ENCODE measurements around the gene PRKAG2. TPM values are rescaled to one million over a fixed set of nuclear protein-coding genes. Genes with fewer than 3 reads are reported as not detected.

PRKAG2 gene
- total and polyA plus RNA-seq, 2 of the 13 experiments (the other 11 are each of a cell fraction or from before 2014, with no cell fraction given), result 0.90 to 1.3 TPM

- no peaks in the 10 kb centered on the region for H3K9me3 ChIP-seq (ENCODE audit: low read length)
- DNase-seq (ENCODE audit: low spot score) (no peak), ATAC-seq (no peak), FAIRE-seq (no peak)
- no peaks in the 10 kb centered on the region; a peak in 1 of 5 replicates for H3K27me3 ChIP-seq (ENCODE audit: control insufficient read depth in 1 of 2, insufficient read depth in 2 of 2, low read length in 2 of 2)
- TF ChIP-seq ZNF674 (CRISPR knock-in tag; IDR thresholded peaks at IDR 0.05; ENCODE audit: low read depth), result no peak
- no peak for TF ChIP-seq ZNF709 (CRISPR knock-in tag; IDR thresholded peaks at IDR 0.05)
- TF ChIP-seq SRF (IDR thresholded peaks at IDR 0.05; ENCODE audit: low read depth, low read length), result no peak
- no peak for TF ChIP-seq JUNB (CRISPR knock-in tag; IDR thresholded peaks at IDR 0.05; ENCODE audit: borderline replicate concordance)
- TF ChIP-seq RXRB (CRISPR knock-in tag; IDR thresholded peaks at IDR 0.05; ENCODE audit: borderline replicate concordance), result no peak
- TF ChIP-seq SMARCC2 (IDR thresholded peaks at IDR 0.05), result no peak
- TF ChIP-seq SAP130 (CRISPR knock-in tag; IDR thresholded peaks at IDR 0.05; ENCODE audit: low read depth), result no peak
- no peak for TF ChIP-seq ZNF652 (CRISPR knock-in tag; IDR thresholded peaks at IDR 0.05; ENCODE audit: borderline replicate concordance, low read depth)
- TF ChIP-seq, protein P1, sequence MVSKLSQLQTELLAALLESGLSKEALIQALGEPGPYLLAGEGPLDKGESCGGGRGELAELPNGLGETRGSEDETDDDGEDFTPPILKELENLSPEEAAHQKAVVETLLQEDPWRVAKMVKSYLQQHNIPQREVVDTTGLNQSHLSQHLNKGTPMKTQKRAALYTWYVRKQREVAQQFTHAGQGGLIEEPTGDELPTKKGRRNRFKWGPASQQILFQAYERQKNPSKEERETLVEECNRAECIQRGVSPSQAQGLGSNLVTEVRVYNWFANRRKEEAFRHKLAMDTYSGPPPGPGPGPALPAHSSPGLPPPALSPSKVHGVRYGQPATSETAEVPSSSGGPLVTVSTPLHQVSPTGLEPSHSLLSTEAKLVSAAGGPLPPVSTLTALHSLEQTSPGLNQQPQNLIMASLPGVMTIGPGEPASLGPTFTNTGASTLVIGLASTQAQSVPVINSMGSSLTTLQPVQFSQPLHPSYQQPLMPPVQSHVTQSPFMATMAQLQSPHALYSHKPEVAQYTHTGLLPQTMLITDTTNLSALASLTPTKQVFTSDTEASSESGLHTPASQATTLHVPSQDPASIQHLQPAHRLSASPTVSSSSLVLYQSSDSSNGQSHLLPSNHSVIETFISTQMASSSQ (IDR thresholded peaks at IDR 0.05; ENCODE audit: low read depth), result no peak
- TF ChIP-seq, protein P1 (CRISPR knock-in tag; IDR thresholded peaks at IDR 0.05; ENCODE audit: borderline replicate concordance), result no peak
- no peak overlapping the region for H3K4me3 ChIP-seq (replicated peaks in 1 of 3; ENCODE audit: insufficient read depth in 1 of 3, low read depth in 2 of 3, low read length in 3 of 3)
- no peaks in the 10 kb centered on the region for H3K36me3 ChIP-seq (replicated peaks in 1 of 2; ENCODE audit: control insufficient read depth in 1 of 2, insufficient read depth in 2 of 2, low read length in 2 of 2)
- H2AFZ ChIP-seq (ENCODE audit: low read length), result no peak overlapping the region
- no peaks in the 10 kb centered on the region for H3K79me2 ChIP-seq (ENCODE audit: insufficient read depth, low read length)
- 72% methylated on average over 6 of the region's 6 CpGs for WGBS (ENCODE audit: low lambda C conversion rate)
- ChIA-PET CTCF (ENCODE audit: low intra/inter-chr PET ratio, low total read pairs) (no interaction called here), POLR2A (no interaction called here)
- no peaks in the 10 kb centered on the region for H3K4me1 ChIP-seq (ENCODE audit: insufficient read depth, low read length)
- in situ Hi-C loops (cut with HindIII; ENCODE audit: extremely low pct_ligation_motif_present, low pct_unique_long_range_greater_than_20kb) (no loop called here), intact Hi-C loops (cut with micrococcal nuclease; ENCODE audit: unreplicated experiment) (no loop called here)
- no peak overlapping the region for H3K9ac ChIP-seq (ENCODE audit: insufficient read depth, low read depth, low read length)
- peaks cover 4% of the 10 kb centered on the region; the same call in 1 of the 2 replicates for H4K20me1 ChIP-seq (ENCODE audit: insufficient read depth, low read length)
- H3K4me2 ChIP-seq (ENCODE audit: low read depth, low read length), result no peak overlapping the region
- no peak overlapping the region for H3K27ac ChIP-seq (ENCODE audit: extremely low read length, insufficient read depth, low read length)
- no TSS peak for BruUV-seq (replicated peaks)
Observed at GRCh38 chr7:151623766-151624165, 253.1 kb downstream of the PRKAG2 start.
